Measurements from ENCODE around the gene PTPRM. TPM values are rescaled to one million over a fixed set of nuclear protein-coding genes. Genes with fewer than 3 reads are reported as not detected.
A peak's percentile ranks its signal among the peaks of the same experiment; 100 is the strongest.

The PTPRM gene
- total and polyA plus RNA-seq, 2 experiments from 2014 or later = 1.6 to 5.3 TPM

- H3K27ac Mint-ChIP-seq = peak overlapping the region; percentile 81; the same call in 1 of the 2 replicates
- H3K27me3 ChIP-seq (ENCODE audit: insufficient read depth) = no peaks in the 10 kb centered on the region
Observed at GRCh38 chr18:8218197-8218596, 651.1 kb downstream of the PTPRM start.

More at GRCh38 chr18:8218197-8218596, 651.1 kb downstream of the PTPRM start:
- ATAC-seq (peak; percentile 74), DNase-seq (ENCODE audit: low spot score) (peak; percentile 37)
- no peaks in the 10 kb centered on the region for H3K79me2 ChIP-seq (replicated peaks; ENCODE audit: insufficient read depth)
- peak overlapping the region; percentile 70 for H3K27ac ChIP-seq (ENCODE audit: low read depth)
- Mint-ChIP-seq H3K4me1 (peaks cover 49% of the 10 kb centered on the region), H3K4me3 (peak overlapping the region; percentile 17; the same call in 1 of the 3 replicates), H3K27me3 (ENCODE audit: insufficient read depth, low read depth, poor library complexity) (peaks cover 1% of the 10 kb centered on the region), H3K9me3 (no peaks in the 10 kb centered on the region; the same call in 2 of the 3 replicates), H3K36me3 (ENCODE audit: low read depth) (no peaks in the 10 kb centered on the region)
- no peak overlapping the region for H3K4me3 ChIP-seq
- H3K4me2 ChIP-seq = peak overlapping the region; percentile 50
- H3F3A ChIP-seq (replicated peaks; ENCODE audit: low read depth) = no peaks in the 10 kb centered on the region
- no peaks in the 10 kb centered on the region for H3K36me3 ChIP-seq (ENCODE audit: insufficient read depth)
- H3K9me2 ChIP-seq (ENCODE audit: insufficient read depth) = no peaks in the 10 kb centered on the region
- TF ChIP-seq REST (IDR thresholded peaks at IDR 0.05; ENCODE audit: unreplicated experiment) (no peak), ETS1 (IDR thresholded peaks at IDR 0.05) (no peak), POLR2AphosphoS5 (IDR thresholded peaks at IDR 0.05; ENCODE audit: low read depth) (no peak), ZNF331 (CRISPR knock-in tag; IDR thresholded peaks at IDR 0.05; ENCODE audit: low read depth) (no peak), CTCF (conservative IDR thresholded peaks at IDR 0.05; ENCODE audit: low read depth in 2 of 2) (no peak), EZH2 (IDR thresholded peaks at IDR 0.05; ENCODE audit: low read depth, unreplicated experiment) (no peak), NANOG (IDR thresholded peaks at IDR 0.05; ENCODE audit: borderline replicate concordance) (0 out of 2 replicates have a peak, but pooled peaks have one; percentile 45), STAT1 (IDR thresholded peaks at IDR 0.05; ENCODE audit: unreplicated experiment) (no peak)
- TF ChIP-seq, protein P1, sequence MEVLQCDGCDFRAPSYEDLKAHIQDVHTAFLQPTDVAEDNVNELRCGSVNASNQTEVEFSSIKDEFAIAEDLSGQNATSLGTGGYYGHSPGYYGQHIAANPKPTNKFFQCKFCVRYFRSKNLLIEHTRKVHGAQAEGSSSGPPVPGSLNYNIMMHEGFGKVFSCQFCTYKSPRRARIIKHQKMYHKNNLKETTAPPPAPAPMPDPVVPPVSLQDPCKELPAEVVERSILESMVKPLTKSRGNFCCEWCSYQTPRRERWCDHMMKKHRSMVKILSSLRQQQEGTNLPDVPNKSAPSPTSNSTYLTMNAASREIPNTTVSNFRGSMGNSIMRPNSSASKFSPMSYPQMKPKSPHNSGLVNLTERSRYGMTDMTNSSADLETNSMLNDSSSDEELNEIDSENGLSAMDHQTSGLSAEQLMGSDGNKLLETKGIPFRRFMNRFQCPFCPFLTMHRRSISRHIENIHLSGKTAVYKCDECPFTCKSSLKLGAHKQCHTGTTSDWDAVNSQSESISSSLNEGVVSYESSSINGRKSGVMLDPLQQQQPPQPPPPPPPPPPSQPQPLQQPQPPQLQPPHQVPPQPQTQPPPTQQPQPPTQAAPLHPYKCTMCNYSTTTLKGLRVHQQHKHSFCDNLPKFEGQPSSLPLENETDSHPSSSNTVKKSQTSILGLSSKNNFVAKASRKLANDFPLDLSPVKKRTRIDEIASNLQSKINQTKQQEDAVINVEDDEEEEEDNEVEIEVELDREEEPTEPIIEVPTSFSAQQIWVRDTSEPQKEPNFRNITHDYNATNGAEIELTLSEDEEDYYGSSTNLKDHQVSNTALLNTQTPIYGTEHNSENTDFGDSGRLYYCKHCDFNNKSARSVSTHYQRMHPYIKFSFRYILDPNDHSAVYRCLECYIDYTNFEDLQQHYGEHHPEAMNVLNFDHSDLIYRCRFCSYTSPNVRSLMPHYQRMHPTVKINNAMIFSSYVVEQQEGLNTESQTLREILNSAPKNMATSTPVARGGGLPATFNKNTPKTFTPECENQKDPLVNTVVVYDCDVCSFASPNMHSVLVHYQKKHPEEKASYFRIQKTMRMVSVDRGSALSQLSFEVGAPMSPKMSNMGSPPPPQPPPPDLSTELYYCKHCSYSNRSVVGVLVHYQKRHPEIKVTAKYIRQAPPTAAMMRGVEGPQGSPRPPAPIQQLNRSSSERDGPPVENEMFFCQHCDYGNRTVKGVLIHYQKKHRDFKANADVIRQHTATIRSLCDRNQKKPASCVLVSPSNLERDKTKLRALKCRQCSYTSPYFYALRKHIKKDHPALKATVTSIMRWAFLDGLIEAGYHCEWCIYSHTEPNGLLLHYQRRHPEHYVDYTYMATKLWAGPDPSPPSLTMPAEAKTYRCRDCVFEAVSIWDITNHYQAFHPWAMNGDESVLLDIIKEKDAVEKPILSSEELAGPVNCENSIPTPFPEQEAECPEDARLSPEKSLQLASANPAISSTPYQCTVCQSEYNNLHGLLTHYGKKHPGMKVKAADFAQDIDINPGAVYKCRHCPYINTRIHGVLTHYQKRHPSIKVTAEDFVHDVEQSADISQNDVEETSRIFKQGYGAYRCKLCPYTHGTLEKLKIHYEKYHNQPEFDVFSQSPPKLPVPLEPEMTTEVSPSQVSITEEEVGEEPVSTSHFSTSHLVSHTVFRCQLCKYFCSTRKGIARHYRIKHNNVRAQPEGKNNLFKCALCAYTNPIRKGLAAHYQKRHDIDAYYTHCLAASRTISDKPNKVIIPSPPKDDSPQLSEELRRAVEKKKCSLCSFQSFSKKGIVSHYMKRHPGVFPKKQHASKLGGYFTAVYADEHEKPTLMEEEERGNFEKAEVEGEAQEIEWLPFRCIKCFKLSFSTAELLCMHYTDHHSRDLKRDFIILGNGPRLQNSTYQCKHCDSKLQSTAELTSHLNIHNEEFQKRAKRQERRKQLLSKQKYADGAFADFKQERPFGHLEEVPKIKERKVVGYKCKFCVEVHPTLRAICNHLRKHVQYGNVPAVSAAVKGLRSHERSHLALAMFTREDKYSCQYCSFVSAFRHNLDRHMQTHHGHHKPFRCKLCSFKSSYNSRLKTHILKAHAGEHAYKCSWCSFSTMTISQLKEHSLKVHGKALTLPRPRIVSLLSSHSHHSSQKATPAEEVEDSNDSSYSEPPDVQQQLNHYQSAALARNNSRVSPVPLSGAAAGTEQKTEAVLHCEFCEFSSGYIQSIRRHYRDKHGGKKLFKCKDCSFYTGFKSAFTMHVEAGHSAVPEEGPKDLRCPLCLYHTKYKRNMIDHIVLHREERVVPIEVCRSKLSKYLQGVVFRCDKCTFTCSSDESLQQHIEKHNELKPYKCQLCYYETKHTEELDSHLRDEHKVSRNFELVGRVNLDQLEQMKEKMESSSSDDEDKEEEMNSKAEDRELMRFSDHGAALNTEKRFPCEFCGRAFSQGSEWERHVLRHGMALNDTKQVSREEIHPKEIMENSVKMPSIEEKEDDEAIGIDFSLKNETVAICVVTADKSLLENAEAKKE (CRISPR knock-in tag; IDR thresholded peaks at IDR 0.05) = no peak
- peaks cover 32% of the 10 kb centered on the region for H3K4me1 ChIP-seq (ENCODE audit: insufficient read depth)
- H4K20me1 ChIP-seq (replicated peaks; ENCODE audit: insufficient read depth) = no peaks in the 10 kb centered on the region
- H2AFZ ChIP-seq = no peak overlapping the region
